Astrocyte (in vitro differentiated cells and primary cell): Measurements from ENCODE around the gene SIRPD. TPM values are rescaled to one million over a fixed set of nuclear protein-coding genes. Genes with fewer than 3 reads are reported as not detected.

Experiments used
- DNase-seq: peaks from one replicate; pipeline ENCODE4 v3.0.0-alpha.2; 2010; ENCODE audit warnings: low read depth
- FAIRE-seq: peaks from 2 replicates; lab custom pipeline; 2011; peaks lifted over from hg19 to GRCh38; lab: Jason Lieb, UNC
- H2AFZ ChIP-seq: 2 replicates; pipeline ENCODE4 v1.6.0; 2012; ENCODE audit warnings: low read depth, low read length, inconsistent platforms
- H3K27ac ChIP-seq: 2 replicates; pipeline ENCODE4 v1.5.1; 2011; ENCODE audit warnings: low read depth, low read length, inconsistent platforms
- H3K27me3 ChIP-seq: 2 replicates; pipeline ENCODE4 v1.6.0; 2011; ENCODE audit warnings: low read length, inconsistent platforms; ENCODE audit not compliant: insufficient read depth
- H3K36me3 ChIP-seq: 2 replicates; pipeline ENCODE4 v1.5.1; 2011; ENCODE audit warnings: low read length, inconsistent platforms; ENCODE audit not compliant: insufficient read depth
- H3K4me1 ChIP-seq: 2 replicates; pipeline ENCODE4 v1.5.1; 2011; ENCODE audit warnings: low read length, inconsistent platforms; ENCODE audit not compliant: insufficient read depth
- H3K4me2 ChIP-seq: 2 replicates; pipeline ENCODE4 v1.6.0; 2012; ENCODE audit warnings: low read length, inconsistent platforms
- H3K4me3 ChIP-seq: 2 replicates; pipeline ENCODE4 v1.5.1; 2011; ENCODE audit warnings: low read depth, mild to moderate bottlenecking, low read length, inconsistent platforms; ENCODE audit not compliant: insufficient read depth
- H3K79me2 ChIP-seq: 2 replicates; pipeline ENCODE4 v1.6.0; 2012; ENCODE audit warnings: mild to moderate bottlenecking, low read length, inconsistent platforms; ENCODE audit not compliant: insufficient read depth
- H3K9ac ChIP-seq: 2 replicates; pipeline ENCODE4 v1.6.0; 2012; ENCODE audit warnings: mild to moderate bottlenecking, low read length, inconsistent platforms
- H3K9me3 ChIP-seq: 2 replicates; pipeline ENCODE4 v1.5.1; 2012; ENCODE audit warnings: low read depth, mild to moderate bottlenecking, low read length, inconsistent platforms; ENCODE audit not compliant: insufficient read depth
- H4K20me1 ChIP-seq: 2 replicates; pipeline ENCODE4 v1.6.0; 2012; ENCODE audit warnings: low read length, inconsistent platforms; ENCODE audit not compliant: insufficient read depth
- H3K27ac Mint-ChIP-seq: one replicate; pipeline ENCODE4 v1.8.0; 2021; ENCODE audit warnings: mild to moderate bottlenecking, mixed read lengths; ENCODE audit not compliant: unreplicated experiment
- H3K27me3 Mint-ChIP-seq: one replicate; pipeline ENCODE4 v1.8.0; 2021; ENCODE audit warnings: low read depth, mixed read lengths; ENCODE audit not compliant: unreplicated experiment
- H3K36me3 Mint-ChIP-seq: one replicate; pipeline ENCODE4 v1.8.0; 2021; ENCODE audit warnings: low read depth, mixed read lengths; ENCODE audit not compliant: unreplicated experiment
- H3K4me1 Mint-ChIP-seq: one replicate; pipeline ENCODE4 v1.8.0; 2021; ENCODE audit warnings: low read depth, mixed read lengths; ENCODE audit not compliant: unreplicated experiment
- H3K4me3 Mint-ChIP-seq: one replicate; pipeline ENCODE4 v1.8.0; 2021; ENCODE audit warnings: mild to moderate bottlenecking, moderate library complexity, mixed read lengths; ENCODE audit not compliant: unreplicated experiment
- H3K9me3 Mint-ChIP-seq: one replicate; pipeline ENCODE4 v1.8.0; 2021; ENCODE audit warnings: mild to moderate bottlenecking, mixed read lengths; ENCODE audit not compliant: unreplicated experiment
- EZH2 ChIP-seq: IDR thresholded peaks from 2 replicates; pipeline ENCODE4 v1.6.1; 2012; ENCODE audit warnings: mild to moderate bottlenecking, low read length, inconsistent platforms; ENCODE audit not compliant: insufficient read depth
- total RNA-seq: library from RNA; stranded (reverse); gene quantifications from 2 replicates; pipeline ENCODE4 v1.2.1, GENCODE V29; 2021
- TF ChIP-seq, protein P1 (sequence below): IDR thresholded peaks from 2 replicates; pipeline ENCODE4 v1.5.1; 2011; ENCODE audit warnings: low read depth, mild to moderate bottlenecking, inconsistent platforms, low read length, moderate library complexity; ENCODE audit not compliant: insufficient read depth

Gene SIRPD
- total RNA-seq, 1 donor from 2014 or later = not detected

DNA sequence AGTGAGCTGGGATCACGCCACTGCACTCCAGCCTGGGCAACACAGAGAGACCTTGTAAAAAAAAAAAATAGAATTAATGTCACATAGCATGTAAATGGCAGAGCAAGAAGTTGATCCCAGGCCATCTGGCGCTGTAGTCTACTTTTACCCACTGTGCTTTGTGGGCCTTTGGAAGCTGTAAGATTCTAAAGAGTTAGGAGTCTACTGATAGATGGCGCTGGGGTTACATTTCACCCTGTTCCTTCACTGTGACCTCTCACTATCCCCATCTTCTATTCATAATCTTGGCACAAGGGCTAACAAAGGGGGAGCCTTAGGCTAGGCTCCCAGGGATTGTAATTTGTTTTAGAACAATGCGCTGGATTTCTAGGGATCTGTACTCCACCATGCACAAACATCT lies 24.4 kb downstream of the SIRPD start:
- no peaks in the 10 kb centered on the region for H3K4me1 ChIP-seq
- no peaks in the 10 kb centered on the region for H3K36me3 ChIP-seq
- no peak overlapping the region for H3K4me3 ChIP-seq
- TF ChIP-seq EZH2 = no peak
- TF ChIP-seq, protein P1, sequence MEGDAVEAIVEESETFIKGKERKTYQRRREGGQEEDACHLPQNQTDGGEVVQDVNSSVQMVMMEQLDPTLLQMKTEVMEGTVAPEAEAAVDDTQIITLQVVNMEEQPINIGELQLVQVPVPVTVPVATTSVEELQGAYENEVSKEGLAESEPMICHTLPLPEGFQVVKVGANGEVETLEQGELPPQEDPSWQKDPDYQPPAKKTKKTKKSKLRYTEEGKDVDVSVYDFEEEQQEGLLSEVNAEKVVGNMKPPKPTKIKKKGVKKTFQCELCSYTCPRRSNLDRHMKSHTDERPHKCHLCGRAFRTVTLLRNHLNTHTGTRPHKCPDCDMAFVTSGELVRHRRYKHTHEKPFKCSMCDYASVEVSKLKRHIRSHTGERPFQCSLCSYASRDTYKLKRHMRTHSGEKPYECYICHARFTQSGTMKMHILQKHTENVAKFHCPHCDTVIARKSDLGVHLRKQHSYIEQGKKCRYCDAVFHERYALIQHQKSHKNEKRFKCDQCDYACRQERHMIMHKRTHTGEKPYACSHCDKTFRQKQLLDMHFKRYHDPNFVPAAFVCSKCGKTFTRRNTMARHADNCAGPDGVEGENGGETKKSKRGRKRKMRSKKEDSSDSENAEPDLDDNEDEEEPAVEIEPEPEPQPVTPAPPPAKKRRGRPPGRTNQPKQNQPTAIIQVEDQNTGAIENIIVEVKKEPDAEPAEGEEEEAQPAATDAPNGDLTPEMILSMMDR = no peak
- peaks cover 2% of the 10 kb centered on the region for H3K27me3 ChIP-seq
- H3K36me3 Mint-ChIP-seq = no peaks in the 10 kb centered on the region
- H3K27ac Mint-ChIP-seq = no peak overlapping the region
- peaks cover 20% of the 10 kb centered on the region for H3K27me3 Mint-ChIP-seq
- H3K27ac ChIP-seq = no peak overlapping the region
- no peaks in the 10 kb centered on the region for H3K4me1 Mint-ChIP-seq
- H3K9me3 ChIP-seq = no peaks in the 10 kb centered on the region
- H3K9me3 Mint-ChIP-seq = no peaks in the 10 kb centered on the region
- H3K4me3 Mint-ChIP-seq = no peak overlapping the region
- no peaks in the 10 kb centered on the region for H3K79me2 ChIP-seq
- no peak overlapping the region for H3K9ac ChIP-seq
- H2AFZ ChIP-seq = no peak overlapping the region
- no peaks in the 10 kb centered on the region for H4K20me1 ChIP-seq
- FAIRE-seq = no peak
- H3K4me2 ChIP-seq = no peak overlapping the region
- DNase-seq = no peak

DNA sequence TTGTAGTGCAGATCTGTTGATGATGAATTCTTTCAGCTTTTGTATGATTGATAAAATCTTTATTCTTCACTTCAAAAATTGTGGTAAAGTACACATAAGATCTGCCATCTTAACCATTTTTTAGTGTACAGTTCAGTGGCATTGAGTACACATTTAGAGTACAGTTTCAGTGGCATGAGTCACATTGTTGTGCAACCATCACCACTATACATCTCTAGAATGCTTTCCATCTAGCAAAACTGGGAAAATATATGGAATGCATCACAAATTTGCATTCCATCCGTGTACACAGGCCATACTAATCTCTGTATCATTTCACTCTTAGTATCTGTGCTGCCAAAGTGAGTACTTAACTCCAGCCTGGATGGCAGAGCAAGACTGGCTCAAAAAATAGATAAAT lies 28.7 kb downstream of the SIRPD start:
- Mint-ChIP-seq H3K36me3 (no peaks in the 10 kb centered on the region), H3K4me1 (no peaks in the 10 kb centered on the region), H3K9me3 (no peaks in the 10 kb centered on the region), H3K27ac (no peak overlapping the region), H3K27me3 (no peaks in the 10 kb centered on the region), H3K4me3 (no peak overlapping the region)
- TF ChIP-seq, protein P1 = no peak
- no peak for TF ChIP-seq EZH2
- peaks cover 2% of the 10 kb centered on the region for H3K27me3 ChIP-seq
- no peak overlapping the region for H2AFZ ChIP-seq
- no peak overlapping the region for H3K4me2 ChIP-seq
- FAIRE-seq (no peak), DNase-seq (no peak)
- no peaks in the 10 kb centered on the region for H3K9me3 ChIP-seq
- H4K20me1 ChIP-seq = no peaks in the 10 kb centered on the region
- H3K79me2 ChIP-seq = no peaks in the 10 kb centered on the region
- H3K4me3 ChIP-seq = no peak overlapping the region
- no peak overlapping the region for H3K27ac ChIP-seq
- no peak overlapping the region for H3K9ac ChIP-seq
- H3K4me1 ChIP-seq = no peaks in the 10 kb centered on the region
- H3K36me3 ChIP-seq = no peaks in the 10 kb centered on the region

DNA sequence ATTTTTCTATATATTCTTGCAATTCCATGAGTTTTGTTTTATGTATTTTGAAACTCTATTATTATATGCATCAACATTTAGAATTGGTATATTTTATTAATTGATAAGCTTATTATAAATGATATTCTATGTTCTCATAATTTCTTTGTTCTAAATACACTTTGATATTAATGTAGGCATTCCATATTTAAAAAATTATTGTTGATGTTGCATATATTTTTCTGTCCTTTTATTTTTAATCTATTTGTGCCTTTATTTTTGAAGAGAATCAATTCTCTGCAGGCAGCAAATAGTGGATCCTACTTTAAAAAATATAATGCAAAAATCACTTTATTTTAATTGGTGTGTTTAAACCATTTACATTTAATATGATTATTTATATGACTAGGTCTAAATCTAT lies 29.6 kb downstream of the SIRPD start:
- no peak for FAIRE-seq
- H3K4me3 ChIP-seq = no peak overlapping the region
- H2AFZ ChIP-seq = no peak overlapping the region
- no peak overlapping the region for H3K27ac ChIP-seq
- H3K4me2 ChIP-seq = no peak overlapping the region
- H3K4me1 Mint-ChIP-seq = no peaks in the 10 kb centered on the region
- H3K27ac Mint-ChIP-seq = no peak overlapping the region
- DNase-seq = no peak
- TF ChIP-seq, protein P1 = no peak
- no peak for TF ChIP-seq EZH2
- no peaks in the 10 kb centered on the region for H3K4me1 ChIP-seq
- no peaks in the 10 kb centered on the region for H4K20me1 ChIP-seq
- no peaks in the 10 kb centered on the region for H3K27me3 ChIP-seq
- no peak overlapping the region for H3K4me3 Mint-ChIP-seq
- no peaks in the 10 kb centered on the region for H3K36me3 Mint-ChIP-seq
- H3K9me3 ChIP-seq = no peaks in the 10 kb centered on the region
- no peaks in the 10 kb centered on the region for H3K27me3 Mint-ChIP-seq
- H3K9ac ChIP-seq = no peak overlapping the region
- H3K79me2 ChIP-seq = no peaks in the 10 kb centered on the region
- no peaks in the 10 kb centered on the region for H3K9me3 Mint-ChIP-seq
- no peaks in the 10 kb centered on the region for H3K36me3 ChIP-seq
